Measurements from ENCODE around the gene CLEC16A.

The CLEC16A gene

GRCh38 chr16:11125936-11126335, 181.6 kb downstream of the CLEC16A start:
- no peak for DNase-seq (ENCODE audit: low spot score)

- DNase-seq (ENCODE audit: low spot score), result no peak
These were observed 182.2 kb downstream of the CLEC16A start for GRCh38 chr16:11126399-11127054.

- DNase-seq (ENCODE audit: low spot score), result no peak
These were observed 183.3 kb downstream of the CLEC16A start for GRCh38 chr16:11127610-11128195.

GRCh38 chr16:11128211-11129141, 184.1 kb downstream of the CLEC16A start:
- no peak for DNase-seq (ENCODE audit: low spot score)

- DNase-seq (ENCODE audit: low spot score), result no peak
These were observed 185.0 kb downstream of the CLEC16A start for GRCh38 chr16:11129378-11129781.

GRCh38 chr16:11130978-11131665, 186.8 kb downstream of the CLEC16A start:
- DNase-seq (ENCODE audit: low spot score), result no peak

GRCh38 chr16:11131706-11132105, 187.3 kb downstream of the CLEC16A start:
- no peak for DNase-seq (ENCODE audit: low spot score)

GRCh38 chr16:11133344-11133943, 189.1 kb downstream of the CLEC16A start:
- DNase-seq (ENCODE audit: low spot score), result no peak

GRCh38 chr16:11134722-11135463, 190.5 kb downstream of the CLEC16A start:
- DNase-seq (ENCODE audit: low spot score), result no peak

GRCh38 chr16:11135464-11135973, 191.2 kb downstream of the CLEC16A start:
- DNase-seq (ENCODE audit: low spot score), result no peak

- DNase-seq (ENCODE audit: low spot score), result no peak
These were observed 192.2 kb downstream of the CLEC16A start for GRCh38 chr16:11136600-11136999.

- DNase-seq (ENCODE audit: low spot score), result no peak
These were observed 193.8 kb downstream of the CLEC16A start for GRCh38 chr16:11138022-11138768.

GRCh38 chr16:11138769-11139325, 194.5 kb downstream of the CLEC16A start:
- DNase-seq (ENCODE audit: low spot score), result no peak

- no peak for DNase-seq (ENCODE audit: low spot score)
These were observed 195.1 kb downstream of the CLEC16A start for GRCh38 chr16:11139326-11140097.

- DNase-seq (ENCODE audit: low spot score), result no peak
These were observed 195.7 kb downstream of the CLEC16A start for GRCh38 chr16:11140098-11140375.

GRCh38 chr16:11140466-11140865, 196.1 kb downstream of the CLEC16A start:
- DNase-seq (ENCODE audit: low spot score), result no peak

GRCh38 chr16:11140867-11141266, 196.5 kb downstream of the CLEC16A start:
- DNase-seq (ENCODE audit: low spot score), result no peak

GRCh38 chr16:11141409-11142260, 197.3 kb downstream of the CLEC16A start:
- DNase-seq (ENCODE audit: low spot score), result no peak

All from LoVo (cell line).